ENCODE data around the gene TGFB3. TPM values are rescaled to one million over a fixed set of nuclear protein-coding genes. Genes with fewer than 3 reads are reported as not detected.
A peak's percentile ranks its signal among the peaks of the same experiment; 100 is the strongest.

The TGFB3 gene
- total RNA-seq, 1 donor: 14.2 TPM

GRCh38 chr14:76002383-76002782, 20.6 kb upstream of the TGFB3 start:
- no peak overlapping the region for H3K4me3 ChIP-seq (ENCODE audit: low read depth, low read length)
- TF ChIP-seq CTCF (IDR thresholded peaks at IDR 0.05; ENCODE audit: insufficient read depth, low read depth, low read length): no peak
- no peak for DNase-seq (ENCODE audit: low read depth)

GRCh38 chr14:75999511-76000190, 17.9 kb upstream of the TGFB3 start:
- H3K4me3 ChIP-seq (ENCODE audit: low read depth, low read length): no peak overlapping the region
- no peak for DNase-seq (ENCODE audit: low read depth)
- TF ChIP-seq CTCF (IDR thresholded peaks at IDR 0.05; ENCODE audit: insufficient read depth, low read depth, low read length): no peak

- DNase-seq (ENCODE audit: low read depth): no peak
- TF ChIP-seq CTCF (IDR thresholded peaks at IDR 0.05; ENCODE audit: insufficient read depth, low read depth, low read length): no peak
- no peak overlapping the region for H3K4me3 ChIP-seq (ENCODE audit: low read depth, low read length)
Observed at GRCh38 chr14:75996488-75996887, 14.7 kb upstream of the TGFB3 start.

GRCh38 chr14:75995372-75996041, 13.7 kb upstream of the TGFB3 start:
- H3K4me3 ChIP-seq (ENCODE audit: low read depth, low read length): no peak overlapping the region
- DNase-seq (ENCODE audit: low read depth): peak; percentile 77
- TF ChIP-seq CTCF (IDR thresholded peaks at IDR 0.05; ENCODE audit: insufficient read depth, low read depth, low read length): no peak

- DNase-seq (ENCODE audit: low read depth): no peak
- no peak overlapping the region for H3K4me3 ChIP-seq (ENCODE audit: low read depth, low read length)
- TF ChIP-seq CTCF (IDR thresholded peaks at IDR 0.05; ENCODE audit: insufficient read depth, low read depth, low read length): no peak
Observed at GRCh38 chr14:75993567-75994041, 11.8 kb upstream of the TGFB3 start.

GRCh38 chr14:75991753-75992152, 10.0 kb upstream of the TGFB3 start:
- H3K4me3 ChIP-seq (ENCODE audit: low read depth, low read length): no peak overlapping the region
- peak; percentile 25 for DNase-seq (ENCODE audit: low read depth)
- no peak for TF ChIP-seq CTCF (IDR thresholded peaks at IDR 0.05; ENCODE audit: insufficient read depth, low read depth, low read length)

All from fibroblast of villous mesenchyme (primary cell).